ENCODE measurements around the gene C1orf210. TPM values are rescaled to one million over a fixed set of nuclear protein-coding genes. Genes with fewer than 3 reads are reported as not detected.

Gene C1orf210
- total RNA-seq (2016; rRNA removed; fragmentation: Illumina TruSeq; extraction: Trizol) (0.49 and 0.52 TPM in 2 replicates), polyA plus RNA-seq (2011; rRNA removed) (5.1 and 7.1 TPM in 2 replicates), polyA minus RNA-seq (2011; rRNA and poly(A)+ RNA removed; ENCODE audit: low replicate concordance) (2.2 TPM in 1 of 2 replicates, not detected in the other), Bru-seq, nascent RNA (percentile 36 among the genes with signal in this experiment), BruChase-seq, experiment 1, labeled RNA remaining after a 6-hour chase (percentile 34 among the genes with signal in this experiment), BruChase-seq, experiment 2, labeled RNA remaining after a 2-hour chase (percentile 34 among the genes with signal in this experiment)
- total RNA-seq (2016; cell fraction: cytosol; rRNA removed; fragmentation: Illumina TruSeq; extraction: Trizol; ENCODE audit: low read depth): 0.44 TPM in 1 of 2 replicates, not detected in the other
- 0.52 and 0.54 TPM in 2 replicates for total RNA-seq (2016; cell fraction: insoluble cytoplasmic fraction; rRNA removed; fragmentation: Illumina TruSeq; extraction: Trizol)
- total RNA-seq (2016; cell fraction: membrane; rRNA removed; fragmentation: Illumina TruSeq; extraction: Trizol): 0.45 and 0.71 TPM in 2 replicates
- 0.87 TPM in 1 of 2 replicates, not detected in the other for total RNA-seq (2016; cell fraction: nucleus; rRNA removed; fragmentation: Illumina TruSeq; extraction: Trizol)
- polyA plus RNA-seq (2011; cell fraction: cytosol; rRNA removed): 4.7 and 8.4 TPM in 2 replicates
- 0.98 and 2.3 TPM in 2 replicates for polyA plus RNA-seq (2011; cell fraction: nucleus; rRNA removed)
- 4.4 and 6.7 TPM in 2 replicates for polyA plus RNA-seq (2012)
- polyA plus RNA-seq (2016; cell fraction: cytosol; fragmentation: Illumina TruSeq; extraction: Trizol; ENCODE audit: low read depth): 0.37 and 0.51 TPM in 2 replicates
- 0.97 and 1.6 TPM in 2 replicates for polyA plus RNA-seq (2016; cell fraction: insoluble cytoplasmic fraction; fragmentation: Illumina TruSeq; extraction: Trizol; ENCODE audit: low read depth)
- 0.76 and 0.95 TPM in 2 replicates for polyA plus RNA-seq (2016; cell fraction: membrane; fragmentation: Illumina TruSeq; extraction: Trizol; ENCODE audit: low read depth)
- polyA plus RNA-seq (2016; cell fraction: nucleus; fragmentation: Illumina TruSeq; extraction: Trizol; ENCODE audit: insufficient read depth, low read depth): 0.73 and 0.75 TPM in 2 replicates
- polyA minus RNA-seq (2011; cell fraction: cytosol; rRNA and poly(A)+ RNA removed): 0.97 and 1.5 TPM in 2 replicates
- polyA minus RNA-seq (2011; cell fraction: nucleus; rRNA and poly(A)+ RNA removed): 1.4 TPM in 1 of 2 replicates, not detected in the other
- long read RNA-seq, experiment 1, partial matches to known transcripts: 1 of 2 reads
- long read RNA-seq, experiment 1, other reads (novel, unspliced or antisense): 1 of 2 reads
- long read RNA-seq, experiment 2, partial matches to known transcripts: 0 of 1 reads
- long read RNA-seq, experiment 2, other reads (novel, unspliced or antisense): 1 of 1 reads

- Histone ChIP-seq H3K4me1 (ENCODE audit: insufficient read depth, low read length) (peaks cover 80% of the 10 kb centered on the region), H3K4me2 (ENCODE audit: low read depth, low read length) (peak within 1 kb of the TSS; percentile 77), H3K27ac (ENCODE audit: extremely low read length, insufficient read depth, low read length) (peak within 1 kb of the TSS; percentile 12), H3K79me2 (ENCODE audit: insufficient read depth, low read length) (no peaks in the 10 kb centered on the region), H3K9ac (ENCODE audit: insufficient read depth, low read depth, low read length) (peak within 1 kb of the TSS; percentile 25; the same call in 1 of the 2 replicates), H3K36me3 (replicated peaks in 1 of 2; ENCODE audit: control insufficient read depth in 1 of 2, insufficient read depth in 2 of 2, low read length in 2 of 2) (no peaks in the 10 kb centered on the region), H3K9me3 (ENCODE audit: low read length) (no peaks in the 10 kb centered on the region), H4K20me1 (ENCODE audit: insufficient read depth, low read length) (no peaks in the 10 kb centered on the region), H3K27me3 (ENCODE audit: control insufficient read depth in 1 of 2, insufficient read depth in 2 of 2, low read length in 2 of 2) (peaks cover under 1 to 9% of the 10 kb centered on the region in 2 experiments; a peak in 1 of 5 replicates), H2AFZ (ENCODE audit: low read length) (peak within 1 kb of the TSS; percentile 8), H3K4me3 (replicated peaks in 1 of 3; ENCODE audit: insufficient read depth in 1 of 3, low read depth in 2 of 3, low read length in 3 of 3) (peak within 1 kb of the TSS; percentile 58 to 70 (median 58))
- ChIA-PET POLR2A (interaction anchor here (1.4 to 2.6 kb wide), 6 partner anchors 9 to 73 kb away, joined by 5 to 35 read pairs (median 6); partner anchors contain the start of gene CDC20), CTCF (ENCODE audit: low intra/inter-chr PET ratio, low total read pairs) (no interaction called here)
- no TSS peak for BruUV-seq (replicated peaks)
- FAIRE-seq: no peak
- intact Hi-C loops (cut with micrococcal nuclease; ENCODE audit: unreplicated experiment) (no loop called here), in situ Hi-C loops (cut with HindIII; ENCODE audit: extremely low pct_ligation_motif_present, low pct_unique_long_range_greater_than_20kb) (no loop called here)
- 0% methylated on average over 8 of the region's 19 CpGs for WGBS (ENCODE audit: low lambda C conversion rate)
- peak; percentile 30 for ATAC-seq
- DNase-seq (ENCODE audit: low spot score): peak; percentile 62
- 0 out of 2 replicates have a peak, but pooled peaks have one; percentile 36 for TF ChIP-seq ZNF674 (CRISPR knock-in tag; IDR thresholded peaks at IDR 0.05; ENCODE audit: low read depth)
- peak; percentile 64; the same call in 1 of the 2 replicates for TF ChIP-seq ETV5 (CRISPR knock-in tag; IDR thresholded peaks at IDR 0.05; ENCODE audit: borderline replicate concordance)
- TF ChIP-seq HNF4A (CRISPR knock-in tag; IDR thresholded peaks at IDR 0.05): peak; percentile 92
- 0 out of 2 replicates have a peak, but pooled peaks have one; percentile 48 for TF ChIP-seq ZNF816 (CRISPR knock-in tag; IDR thresholded peaks at IDR 0.05; ENCODE audit: borderline replicate concordance)
- TF ChIP-seq ZBTB14 (CRISPR knock-in tag; IDR thresholded peaks at IDR 0.05): no peak
- TF ChIP-seq SIN3A (IDR thresholded peaks at IDR 0.05; ENCODE audit: borderline replicate concordance, low read depth, low read length): no peak; the same call in 1 of the 2 replicates
- no peak for TF ChIP-seq SP1 (IDR thresholded peaks at IDR 0.05)
- TF ChIP-seq SP1 (CRISPR knock-in tag; IDR thresholded peaks at IDR 0.05): no peak
- peak; percentile 39 for TF ChIP-seq HNRNPLL (IDR thresholded peaks at IDR 0.05; ENCODE audit: low read depth, low read length, poor library complexity, severe bottlenecking)
- TF ChIP-seq ZNF709 (CRISPR knock-in tag; IDR thresholded peaks at IDR 0.05): peak; percentile 43; the same call in 1 of the 2 replicates
- peak; percentile 59; the same call in 1 of the 2 replicates for TF ChIP-seq IKZF5 (CRISPR knock-in tag; IDR thresholded peaks at IDR 0.05)
- 0 out of 2 replicates have a peak, but pooled peaks have one; percentile 31 for TF ChIP-seq ZNF138 (CRISPR knock-in tag; IDR thresholded peaks at IDR 0.05; ENCODE audit: low read depth)
- TF ChIP-seq CREB1 (IDR thresholded peaks at IDR 0.05): no peak
- TF ChIP-seq CREB1 (CRISPR knock-in tag; IDR thresholded peaks at IDR 0.05): peak; percentile 63
- peak; percentile 52; the same call in 1 of the 2 replicates for TF ChIP-seq RARA (CRISPR knock-in tag; IDR thresholded peaks at IDR 0.05)
- peak; percentile 74; the same call in 1 of the 2 replicates for TF ChIP-seq TFAP4 (IDR thresholded peaks at IDR 0.05; ENCODE audit: borderline replicate concordance, low read depth)
These were observed at the start of gene C1orf210 for GRCh38 chr1:43285269-43285990. Gene C1orf210 (minus strand): TSS chr1:43285581. CDS start chr1:43283270, 2,311 bp downstream.
